SK-N-SH (cell line): Measurements from ENCODE around the gene MPC2.

Experiments used
- CTCF ChIP-seq: fragments of 200-600 bp; sonication (generic); IDR thresholded peaks from 2 replicates; pipeline ENCODE4 v1.6.1; 2017; ENCODE audit warnings: antibody characterized with exemption, mild to moderate bottlenecking, moderate library complexity
- GABPA ChIP-seq: IDR thresholded peaks from 2 replicates; pipeline ENCODE4 v1.4.0; 2012; ENCODE audit warnings: low read depth, mild to moderate bottlenecking
- POLR2AphosphoS5 ChIP-seq: IDR thresholded peaks from 2 replicates; pipeline ENCODE4 v1.6.1; 2012; ENCODE audit warnings: low read depth, low read length
- RCOR1 ChIP-seq: fragments of 150-350 bp; IDR thresholded peaks from 2 replicates; pipeline ENCODE4 v1.6.1; 2017; ENCODE audit warnings: antibody characterized with exemption, low read length
- TCF12 ChIP-seq: IDR thresholded peaks from 2 replicates; pipeline ENCODE4 v1.4.0; 2012
- USF2 ChIP-seq: fragments of 150-350 bp; IDR thresholded peaks from 2 replicates; pipeline ENCODE4 v1.6.1; 2017; ENCODE audit warnings: antibody characterized with exemption, low read length, low read depth, borderline replicate concordance
- ZBTB33 ChIP-seq: IDR thresholded peaks from 2 replicates; pipeline ENCODE4 v1.4.0; 2012; ENCODE audit warnings: low read depth, borderline replicate concordance

GRCh38 chr1:167964646-167965045 is 27.8 kb upstream of the MPC2 start:
- no peak for TF ChIP-seq CTCF
- no peak for TF ChIP-seq GABPA
- TF ChIP-seq POLR2AphosphoS5 = no peak
- TF ChIP-seq TCF12 = no peak
- no peak for TF ChIP-seq ZBTB33
- no peak for TF ChIP-seq RCOR1
- TF ChIP-seq USF2 = no peak
